Measurements from ENCODE around the gene COLGALT1.

The COLGALT1 gene

GRCh38 chr19:17524651-17525050 lies 30.8 kb upstream of the COLGALT1 start:
- TF ChIP-seq CTCF (IDR thresholded peaks at IDR 0.05; ENCODE audit: control extremely low read depth, extremely low read depth, low read depth, missing control alignments), result no peak
- DNase-seq (ENCODE audit: extremely low spot score), result no peak
- CTCF ChIA-PET, result interaction anchor here (1.3 to 4.1 kb wide), 3 partner anchors 11 to 81 kb away, joined by 3 to 28 read pairs (median 3); no protein-coding TSS in a partner anchor
- POLR2A ChIA-PET, result interaction anchor here (0.7 kb wide), 1 partner anchor 55 kb away, joined by 3 read pairs; no protein-coding TSS in a partner anchor

- no peak for DNase-seq (ENCODE audit: extremely low spot score)
These were observed 30.3 kb upstream of the COLGALT1 start for GRCh38 chr19:17525141-17525540.

DNA sequence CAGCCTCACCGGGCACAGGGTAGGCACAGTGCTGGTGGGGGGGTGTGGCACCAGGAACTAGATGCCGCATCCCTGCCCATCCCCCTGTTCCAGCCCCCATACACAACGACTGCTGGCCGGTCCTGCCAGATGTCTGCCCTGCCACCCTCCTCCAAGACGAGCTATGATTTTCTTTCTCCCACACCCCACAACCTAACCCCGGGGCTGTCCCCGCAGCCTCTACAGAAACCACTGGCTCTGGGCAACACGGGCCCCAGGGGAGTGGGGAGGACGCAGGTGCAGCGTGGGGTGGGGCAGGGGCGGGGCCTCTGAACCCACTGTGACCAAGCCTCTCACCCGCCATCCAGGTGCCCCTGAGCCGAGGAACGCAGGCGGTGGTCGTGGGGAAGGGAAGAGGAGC lies 28.5 kb upstream of the COLGALT1 start:
- ChIA-PET CTCF (interaction anchor here (1.1 to 6.0 kb wide), 5 partner anchors 13 to 240 kb away, joined by 3 to 26 read pairs (median 4); no protein-coding TSS in a partner anchor), POLR2A (no interaction called here)
- DNase-seq (ENCODE audit: extremely low spot score), result peak; percentile 81
- TF ChIP-seq CTCF (IDR thresholded peaks at IDR 0.05; ENCODE audit: control extremely low read depth, extremely low read depth, low read depth, missing control alignments), result no peak

More at GRCh38 chr19:17525141-17525540, 30.3 kb upstream of the COLGALT1 start:
- TF ChIP-seq CTCF (IDR thresholded peaks at IDR 0.05; ENCODE audit: control extremely low read depth, extremely low read depth, low read depth, missing control alignments), result no peak
- CTCF ChIA-PET, result interaction anchor here (1.3 to 6.0 kb wide), 3 partner anchors 11 to 81 kb away, joined by 3 to 26 read pairs (median 3); no protein-coding TSS in a partner anchor
- POLR2A ChIA-PET, result interaction anchor here (0.7 kb wide), 1 partner anchor 55 kb away, joined by 3 read pairs; no protein-coding TSS in a partner anchor

GRCh38 chr19:17527326-17527725 lies 28.1 kb upstream of the COLGALT1 start:
- no peak for DNase-seq (ENCODE audit: extremely low spot score)
- no peak for TF ChIP-seq CTCF (IDR thresholded peaks at IDR 0.05; ENCODE audit: control extremely low read depth, extremely low read depth, low read depth, missing control alignments)
- ChIA-PET CTCF (interaction anchor here (0.9 to 6.0 kb wide), 5 partner anchors 17 to 332 kb away, joined by 3 to 26 read pairs (median 4); partner anchors contain the start of gene RPL18A), POLR2A (no interaction called here)

DNA sequence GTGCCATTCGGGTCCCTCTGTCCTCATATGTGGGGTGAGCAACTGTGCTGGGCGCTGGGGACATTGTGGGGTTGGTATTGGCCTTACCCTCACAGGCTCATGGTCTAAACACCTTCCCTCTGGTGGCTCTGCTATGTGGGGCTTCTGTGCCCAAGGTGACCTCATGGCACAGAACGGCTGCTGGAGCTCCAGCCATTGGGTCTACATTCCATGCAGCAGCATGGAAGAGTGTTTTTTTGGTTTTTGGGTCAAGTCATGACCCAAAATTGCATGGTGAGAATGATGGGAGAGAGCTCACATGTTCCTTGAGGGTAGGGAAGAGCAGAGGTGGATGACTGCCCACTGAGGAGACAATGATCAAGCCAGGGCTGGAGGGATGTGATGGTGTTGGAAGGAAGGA lies 26.8 kb upstream of the COLGALT1 start:
- POLR2A ChIA-PET, result no interaction called here
- DNase-seq (ENCODE audit: extremely low spot score), result no peak
- CTCF ChIA-PET, result interaction anchor here (6.0 kb wide), 1 partner anchor 33 kb away, joined by 26 read pairs; no protein-coding TSS in a partner anchor
- TF ChIP-seq CTCF (IDR thresholded peaks at IDR 0.05; ENCODE audit: control extremely low read depth, extremely low read depth, low read depth, missing control alignments), result no peak

- POLR2A ChIA-PET, result no interaction called here
- DNase-seq (ENCODE audit: extremely low spot score), result no peak
- TF ChIP-seq CTCF (IDR thresholded peaks at IDR 0.05; ENCODE audit: control extremely low read depth, extremely low read depth, low read depth, missing control alignments), result no peak
- CTCF ChIA-PET, result interaction anchor here (0.7 to 6.0 kb wide), 9 partner anchors 10 to 93 kb away, joined by 3 to 26 read pairs (median 4); partner anchors contain the start of gene PGLS
These were observed 25.9 kb upstream of the COLGALT1 start for GRCh38 chr19:17529239-17530158.
